NCI-H226 (cell line): ENCODE data around the gene PIGT.
A peak's percentile ranks its signal among the peaks of the same experiment; 100 is the strongest.

Experiments used
- DNase-seq: peaks from one replicate; pipeline ENCODE4 v3.0.0-alpha.2; 2015

The PIGT gene

GRCh38 chr20:45402946-45403345 lies 13.0 kb upstream of the PIGT start:
- peak; percentile 55 for DNase-seq

- DNase-seq, result no peak
These were observed 11.5 kb upstream of the PIGT start for GRCh38 chr20:45404438-45404837.

- DNase-seq, result no peak
These were observed 10.2 kb upstream of the PIGT start for GRCh38 chr20:45405571-45406259.

GRCh38 chr20:45406260-45407066 lies 9.5 kb upstream of the PIGT start:
- DNase-seq, result peak; percentile 3

GRCh38 chr20:45407067-45407745 lies 8.7 kb upstream of the PIGT start:
- no peak for DNase-seq

GRCh38 chr20:45407783-45408645 lies 7.9 kb upstream of the PIGT start, which contains the start of gene DBNDD2:
Gene DBNDD2, plus strand, starts transcription at chr20:45408289. Its CDS starts 179 bp downstream, at chr20:45408468.
- DNase-seq, result no peak

- DNase-seq, result no peak
These were observed 7.2 kb upstream of the PIGT start for GRCh38 chr20:45408646-45409213.

- no peak for DNase-seq
These were observed 6.2 kb upstream of the PIGT start for GRCh38 chr20:45409521-45410272.

- DNase-seq, result no peak
These were observed 5.1 kb upstream of the PIGT start for GRCh38 chr20:45410887-45411286.

- no peak for DNase-seq
These were observed 3.3 kb upstream of the PIGT start for GRCh38 chr20:45412653-45413052.

- no peak for DNase-seq
These were observed 2.5 kb upstream of the PIGT start for GRCh38 chr20:45413479-45413878.

GRCh38 chr20:45416917-45417316 lies 976 bp downstream of the PIGT start:
- no peak for DNase-seq

- peak; percentile 96 for DNase-seq
These were observed 3.5 kb downstream of the PIGT start for GRCh38 chr20:45419188-45420091.

- no peak for DNase-seq
These were observed 4.2 kb downstream of the PIGT start for GRCh38 chr20:45420125-45420524.

GRCh38 chr20:45423700-45424099 lies 7.8 kb downstream of the PIGT start:
- no peak for DNase-seq

- no peak for DNase-seq
These were observed 9.6 kb downstream of the PIGT start for GRCh38 chr20:45425561-45425960.

- DNase-seq, result no peak
These were observed 10.5 kb downstream of the PIGT start for GRCh38 chr20:45426320-45427016.

- no peak for DNase-seq
These were observed 11.6 kb downstream of the PIGT start for GRCh38 chr20:45427236-45428149.

- DNase-seq, result no peak
These were observed 13.7 kb downstream of the PIGT start for GRCh38 chr20:45429618-45430017.
